PFSK-1 (cell line): ENCODE results near the gene NMRAL1.

ENCODE experiments used
- FOXP2 ChIP-seq: optimal IDR thresholded peaks from 2 replicates; pipeline ENCODE3; 2011; ENCODE audit warnings: borderline replicate concordance, control low read depth, inconsistent platforms; ENCODE audit not compliant: insufficient read depth; ENCODE audit errors: extremely low read length, extremely low read depth
- POLR2AphosphoS5 ChIP-seq: IDR thresholded peaks from 2 replicates; pipeline ENCODE4 v1.6.1; 2012; ENCODE audit warnings: low read depth, mild to moderate bottlenecking, control low read depth, low read length, moderate library complexity
- REST ChIP-seq, 2 experiments: IDR thresholded peaks; 2 replicates each; pipeline versions ENCODE4 v1.6.1 to v1.8.0; 2011 to 2012; ENCODE audit warnings: low read depth in 2 of 2, low read length in 2 of 2, control low read depth in 1 of 2, inconsistent platforms in 1 of 2, mild to moderate bottlenecking in 1 of 2, moderate library complexity in 1 of 2; ENCODE audit not compliant: insufficient read depth in 1 of 2
- SIN3A ChIP-seq: IDR thresholded peaks from 2 replicates; pipeline ENCODE4 v1.6.1; 2012; ENCODE audit warnings: mild to moderate bottlenecking, low read length, moderate library complexity, borderline replicate concordance; ENCODE audit not compliant: insufficient read depth
- TAF1 ChIP-seq: IDR thresholded peaks from 2 replicates; pipeline ENCODE4 v1.6.1; 2012; ENCODE audit warnings: low read length, control low read depth, borderline replicate concordance; ENCODE audit not compliant: insufficient read depth

The NMRAL1 gene

DNA sequence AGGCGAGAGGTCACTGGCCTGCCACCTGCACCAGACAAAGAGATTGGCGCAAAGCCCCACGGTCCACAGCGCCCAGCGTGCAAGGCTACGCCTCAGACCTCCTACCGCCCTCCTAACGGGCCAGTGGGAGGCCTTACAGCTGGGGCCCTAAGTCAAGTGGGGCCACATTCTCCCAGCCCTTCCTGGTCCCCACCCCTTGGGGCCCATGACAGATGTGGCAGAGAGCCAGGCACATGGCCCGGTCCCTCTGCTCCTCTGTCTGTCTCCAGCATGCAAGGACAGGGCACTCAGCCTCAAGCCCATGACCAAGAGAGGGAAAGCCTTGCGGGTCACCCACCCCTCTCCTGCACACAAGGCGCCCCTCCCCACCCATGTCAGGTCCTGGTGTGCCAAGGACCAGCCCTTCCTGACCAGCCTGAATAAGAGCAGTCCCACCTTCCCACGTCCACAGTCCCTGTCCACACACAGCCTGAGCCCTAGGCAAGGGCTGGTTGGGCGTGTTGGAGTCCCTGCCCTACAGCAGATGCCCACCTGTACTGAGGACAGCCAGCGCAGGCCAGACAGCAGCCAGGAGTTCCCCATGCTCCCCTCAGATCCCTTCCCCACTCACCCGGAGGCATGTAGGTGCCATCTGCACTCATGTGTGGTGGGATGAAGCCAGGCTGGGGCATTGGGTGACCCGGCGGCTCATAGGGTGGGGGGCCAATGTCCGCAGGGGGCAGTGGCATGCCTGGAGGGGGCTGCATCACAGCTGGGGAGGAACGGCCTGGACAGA, 38.8 kb upstream of the NMRAL1 start:
- TF ChIP-seq REST (IDR thresholded peaks at IDR 0.05; ENCODE audit: insufficient read depth in 1 of 2, low read depth in 2 of 2, low read length in 2 of 2) (no peak), POLR2AphosphoS5 (no peak), TAF1 (no peak), SIN3A (no peak), FOXP2 (no peak)

GRCh38 chr16:4512473-4512872, 38.0 kb upstream of the NMRAL1 start:
- no peak for TF ChIP-seq REST (IDR thresholded peaks at IDR 0.05; ENCODE audit: insufficient read depth in 1 of 2, low read depth in 2 of 2, low read length in 2 of 2)
- no peak for TF ChIP-seq TAF1
- no peak for TF ChIP-seq POLR2AphosphoS5

DNA sequence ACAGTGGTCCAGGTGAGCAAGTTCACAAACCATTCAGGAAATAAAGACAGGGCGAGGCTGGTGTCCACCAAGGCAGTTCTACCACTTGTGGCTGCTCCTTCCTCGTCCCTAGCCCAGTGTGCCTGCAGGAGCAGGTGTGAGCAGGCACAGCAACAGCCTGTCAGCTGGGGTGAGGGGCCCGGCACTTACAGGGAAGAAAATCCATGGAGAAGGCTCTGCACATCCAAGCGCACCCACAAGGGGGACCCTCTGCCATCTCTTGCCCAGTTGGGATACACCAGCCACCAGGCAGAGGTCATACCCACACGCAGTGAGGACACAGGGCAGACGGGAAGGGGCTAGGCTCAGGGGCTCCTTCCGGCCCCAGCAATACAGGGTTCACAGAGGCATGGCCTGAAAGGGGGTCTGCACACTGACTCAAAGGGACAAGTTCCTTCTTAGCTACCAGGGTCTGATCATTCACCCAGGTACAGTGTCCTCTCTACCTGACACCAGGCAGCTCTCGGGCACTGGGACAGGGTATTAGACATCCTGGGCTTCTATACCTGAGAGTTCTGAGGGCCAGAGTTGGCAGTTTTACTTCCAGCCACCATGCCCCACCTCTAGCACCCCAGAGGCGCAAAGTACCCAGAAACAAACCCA, 37.1 kb upstream of the NMRAL1 start:
- no peak for TF ChIP-seq SIN3A
- no peak for TF ChIP-seq REST (IDR thresholded peaks at IDR 0.05; ENCODE audit: insufficient read depth in 1 of 2, low read depth in 2 of 2, low read length in 2 of 2)
- TF ChIP-seq TAF1, result no peak
- TF ChIP-seq FOXP2, result no peak
- no peak for TF ChIP-seq POLR2AphosphoS5

DNA sequence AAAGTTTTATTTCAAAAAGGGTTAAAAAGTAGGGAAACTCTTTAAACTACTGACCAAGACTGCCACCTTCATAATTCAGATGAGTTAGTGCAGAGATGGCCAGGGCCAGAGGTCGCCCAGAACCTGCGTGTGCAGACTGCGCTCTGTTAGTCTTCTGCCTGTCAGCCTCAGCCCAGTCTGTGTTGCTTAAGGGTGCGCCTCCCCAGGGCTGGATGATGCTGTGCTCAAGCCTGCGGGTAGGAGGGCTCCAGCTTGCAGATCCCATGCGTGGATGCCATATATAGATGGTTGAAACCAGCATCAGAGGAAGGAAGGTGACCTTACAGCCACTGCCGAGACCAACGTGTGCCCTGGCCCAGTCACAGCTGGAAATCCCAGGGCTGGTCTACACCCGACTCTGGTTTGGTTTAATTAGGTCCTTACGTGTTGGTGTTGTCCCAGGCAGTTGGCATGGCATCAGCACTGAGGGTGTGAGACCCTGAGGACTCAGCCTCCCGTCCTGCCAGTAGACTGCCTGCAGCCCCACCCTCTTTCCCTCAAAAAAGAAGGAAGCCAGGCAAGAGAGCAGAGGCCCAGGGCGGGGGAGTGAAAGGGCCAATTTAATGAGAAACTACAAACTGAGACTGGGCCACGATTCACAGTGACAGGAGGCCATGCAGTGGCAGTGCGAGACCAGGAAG, 36.5 kb upstream of the NMRAL1 start:
- no peak for TF ChIP-seq TAF1

GRCh38 chr16:4510131-4510530, 35.7 kb upstream of the NMRAL1 start:
- TF ChIP-seq POLR2AphosphoS5 (no peak), SIN3A (no peak), TAF1 (no peak)

- no peak for TF ChIP-seq REST (IDR thresholded peaks at IDR 0.05; ENCODE audit: insufficient read depth in 1 of 2, low read depth in 2 of 2, low read length in 2 of 2)
- no peak for TF ChIP-seq POLR2AphosphoS5
- TF ChIP-seq FOXP2, result no peak
- TF ChIP-seq SIN3A, result no peak
- TF ChIP-seq TAF1, result no peak
Measured at GRCh38 chr16:4509420-4509819, 35.0 kb upstream of the NMRAL1 start.
